Right atrium auricular region (tissue), 2 donors: Measurements from ENCODE around the gene PPP1R1A. TPM values are rescaled to one million over a fixed set of nuclear protein-coding genes. Genes with fewer than 3 reads are reported as not detected.

Experiments
- DNase-seq: peaks from one replicate; pipeline ENCODE4 v3.0.0-alpha.2; 2019; ENCODE audit warnings: low spot score
- H3K27ac ChIP-seq, 2 donors: fragments of 200-600 bp; sonication (generic); 1 replicate in 1 of 2; 2 replicates in 1 of 2; pipeline ENCODE4 v1.5.1; 2016 to 2019
- H3K27me3 ChIP-seq, 2 donors: fragments of 200-600 bp; sonication (generic); one replicate each; pipeline versions ENCODE4 v1.5.1 to v1.6.0; 2017 to 2019
- H3K36me3 ChIP-seq: fragments of 200-600 bp; sonication (generic); one replicate; pipeline ENCODE4 v1.5.1; 2016
- H3K4me1 ChIP-seq, 2 donors: fragments of 200-600 bp; sonication (generic); one replicate each; pipeline versions ENCODE4 v1.5.1 to v1.6.0; 2017 to 2019
- H3K4me3 ChIP-seq, 2 donors: fragments of 200-600 bp; sonication (generic); 1 replicate in 1 of 2; 2 replicates in 1 of 2; pipeline ENCODE4 v1.5.1; 2017 to 2019; ENCODE audit warnings: mild to moderate bottlenecking in 1 of 2, moderate library complexity in 1 of 2
- H3K9me3 ChIP-seq, 2 donors: fragments of 200-600 bp; sonication (generic); one replicate each; pipeline ENCODE4 v1.5.1; 2019
- total RNA-seq, 2 donors: library from RNA; depleted of rRNA; stranded (reverse); fragments of >200 nt; gene quantifications; one replicate each; pipeline ENCODE4 v1.1.0, GENCODE V29; 2016
- TF ChIP-seq, protein P1 (sequence below), 2 donors: fragments of 200-600 bp; sonication (generic); IDR thresholded peaks; one replicate each; pipeline ENCODE4 v1.5.1; 2019; ENCODE audit warnings: antibody characterized with exemption in 2 of 2

PPP1R1A gene
- total RNA-seq, 2 donors from 2014 or later = 104 to 111 TPM

DNA sequence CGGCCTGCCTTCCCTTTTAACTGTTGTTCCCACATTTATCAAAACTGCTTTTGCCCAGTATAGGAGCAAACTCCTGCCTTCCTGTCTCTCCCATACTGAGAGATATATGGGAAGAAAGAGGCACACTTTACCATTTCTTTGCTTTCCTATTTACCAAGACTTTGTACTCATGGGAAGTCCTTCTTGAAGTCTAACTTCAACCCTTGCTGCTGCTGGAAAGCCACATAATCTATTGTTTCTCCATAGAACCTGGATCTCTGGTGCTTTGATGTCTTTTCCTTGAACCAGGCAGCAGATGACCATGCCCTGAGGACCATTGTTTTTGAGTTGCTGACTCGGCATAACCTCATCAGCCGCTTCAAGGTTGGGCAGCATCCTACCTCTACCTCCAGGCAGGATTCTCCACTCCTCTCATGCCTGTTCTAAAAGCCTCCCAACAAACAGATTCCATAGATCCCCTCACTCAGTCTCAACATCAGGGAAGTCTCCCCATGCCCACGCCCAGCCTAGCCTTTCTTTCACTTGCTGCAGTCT lies 18.4 kb downstream of the PPP1R1A start:
- H3K4me1 ChIP-seq = no peaks in the 10 kb centered on the region
- H3K9me3 ChIP-seq = no peaks in the 10 kb centered on the region
- no peak overlapping the region for H3K27ac ChIP-seq
- no peaks in the 10 kb centered on the region for H3K27me3 ChIP-seq
- TF ChIP-seq, protein P1, sequence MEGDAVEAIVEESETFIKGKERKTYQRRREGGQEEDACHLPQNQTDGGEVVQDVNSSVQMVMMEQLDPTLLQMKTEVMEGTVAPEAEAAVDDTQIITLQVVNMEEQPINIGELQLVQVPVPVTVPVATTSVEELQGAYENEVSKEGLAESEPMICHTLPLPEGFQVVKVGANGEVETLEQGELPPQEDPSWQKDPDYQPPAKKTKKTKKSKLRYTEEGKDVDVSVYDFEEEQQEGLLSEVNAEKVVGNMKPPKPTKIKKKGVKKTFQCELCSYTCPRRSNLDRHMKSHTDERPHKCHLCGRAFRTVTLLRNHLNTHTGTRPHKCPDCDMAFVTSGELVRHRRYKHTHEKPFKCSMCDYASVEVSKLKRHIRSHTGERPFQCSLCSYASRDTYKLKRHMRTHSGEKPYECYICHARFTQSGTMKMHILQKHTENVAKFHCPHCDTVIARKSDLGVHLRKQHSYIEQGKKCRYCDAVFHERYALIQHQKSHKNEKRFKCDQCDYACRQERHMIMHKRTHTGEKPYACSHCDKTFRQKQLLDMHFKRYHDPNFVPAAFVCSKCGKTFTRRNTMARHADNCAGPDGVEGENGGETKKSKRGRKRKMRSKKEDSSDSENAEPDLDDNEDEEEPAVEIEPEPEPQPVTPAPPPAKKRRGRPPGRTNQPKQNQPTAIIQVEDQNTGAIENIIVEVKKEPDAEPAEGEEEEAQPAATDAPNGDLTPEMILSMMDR (IDR thresholded peaks at IDR 0.05) = no peak
- H3K36me3 ChIP-seq = no peaks in the 10 kb centered on the region
- no peak overlapping the region for H3K4me3 ChIP-seq
- no peak for DNase-seq

DNA sequence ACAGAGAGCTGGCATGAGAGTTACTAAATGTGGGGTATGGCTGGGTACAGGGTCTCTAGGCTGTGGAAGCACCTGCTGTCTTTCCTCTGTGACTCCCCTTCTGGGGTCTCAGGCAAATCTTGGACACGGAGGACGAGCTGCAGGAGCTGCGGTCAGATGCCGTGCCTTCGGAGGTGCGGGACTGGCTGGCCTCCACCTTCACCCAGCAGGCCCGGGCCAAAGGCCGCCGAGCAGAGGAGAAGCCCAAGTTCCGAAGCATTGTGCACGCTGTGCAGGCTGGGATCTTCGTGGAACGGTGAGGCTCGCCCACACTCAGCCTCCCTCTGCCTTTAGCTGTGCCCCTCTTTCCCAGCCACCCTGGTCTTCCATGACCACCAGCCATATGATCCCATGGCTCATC lies 19.4 kb downstream of the PPP1R1A start:
- TF ChIP-seq, protein P1 (IDR thresholded peaks at IDR 0.05) = no peak
- H3K4me3 ChIP-seq = no peak overlapping the region
- no peaks in the 10 kb centered on the region for H3K9me3 ChIP-seq
- H3K36me3 ChIP-seq = no peaks in the 10 kb centered on the region
- no peaks in the 10 kb centered on the region for H3K27me3 ChIP-seq
- DNase-seq = no peak
- H3K27ac ChIP-seq = no peak overlapping the region
- no peaks in the 10 kb centered on the region for H3K4me1 ChIP-seq

- Histone ChIP-seq H3K4me3 (no peak overlapping the region), H3K9me3 (no peaks in the 10 kb centered on the region), H3K4me1 (no peaks in the 10 kb centered on the region), H3K27me3 (no peaks in the 10 kb centered on the region), H3K36me3 (no peaks in the 10 kb centered on the region), H3K27ac (no peak overlapping the region)
- TF ChIP-seq, protein P1 (IDR thresholded peaks at IDR 0.05) = no peak
- DNase-seq = no peak
These were observed 21.7 kb downstream of the PPP1R1A start for GRCh38 chr12:54566792-54567191.

- H3K4me1 ChIP-seq = no peaks in the 10 kb centered on the region
- H3K27ac ChIP-seq = no peak overlapping the region
- no peak for DNase-seq
- no peaks in the 10 kb centered on the region for H3K27me3 ChIP-seq
- H3K4me3 ChIP-seq = no peak overlapping the region
- no peaks in the 10 kb centered on the region for H3K9me3 ChIP-seq
- H3K36me3 ChIP-seq = no peaks in the 10 kb centered on the region
- TF ChIP-seq, protein P1 (IDR thresholded peaks at IDR 0.05) = no peak
These were observed 22.4 kb downstream of the PPP1R1A start for GRCh38 chr12:54565986-54566544.

DNA sequence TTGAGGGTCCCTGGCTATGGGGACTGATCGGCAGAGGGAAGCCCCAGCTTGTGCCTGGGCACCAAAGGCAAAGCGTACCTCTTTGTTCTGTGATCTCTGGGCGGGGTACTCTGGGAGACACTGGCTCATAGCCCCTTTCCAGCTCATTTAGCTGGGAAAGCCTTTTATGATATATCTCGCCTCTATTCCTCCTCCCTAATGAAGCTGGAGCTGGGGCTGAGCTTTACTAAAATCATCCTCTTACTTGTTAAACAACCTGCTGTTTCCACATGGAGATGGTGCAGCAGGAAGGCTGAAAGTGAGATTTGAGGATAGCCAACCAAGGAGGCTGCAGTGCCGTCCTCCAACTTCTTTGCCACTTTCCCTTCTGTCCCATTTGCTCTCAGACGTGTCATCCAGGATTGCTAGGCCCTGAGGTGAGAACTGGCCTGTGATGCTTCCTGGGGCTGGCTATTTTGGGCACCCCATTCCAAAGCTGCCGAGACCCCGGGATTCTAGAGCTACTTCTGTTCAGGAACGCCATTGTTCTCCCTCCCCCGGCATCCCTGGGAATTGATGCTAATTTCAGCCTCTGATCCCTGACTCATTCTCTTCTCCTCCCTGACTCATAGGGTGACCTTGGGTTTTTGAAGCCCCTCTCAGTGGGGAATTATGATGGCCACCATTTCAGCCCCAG lies 23.0 kb downstream of the PPP1R1A start:
- H3K36me3 ChIP-seq = no peaks in the 10 kb centered on the region
- no peak overlapping the region for H3K4me3 ChIP-seq
- no peaks in the 10 kb centered on the region for H3K9me3 ChIP-seq
- H3K27ac ChIP-seq = no peak overlapping the region
- no peaks in the 10 kb centered on the region for H3K27me3 ChIP-seq
- no peak for DNase-seq
- TF ChIP-seq, protein P1 (IDR thresholded peaks at IDR 0.05) = no peak
- H3K4me1 ChIP-seq = no peaks in the 10 kb centered on the region
